Endothelial cell (in vitro differentiated cells): Measurements from ENCODE around the gene CAPZB. TPM values are rescaled to one million over a fixed set of nuclear protein-coding genes. Genes with fewer than 3 reads are reported as not detected.
"Not testable (repeated sequence)": the region's sequence is repeated elsewhere in the genome, so short reads cannot be mapped to it uniquely, and the experiment has no call there.

ENCODE experiments used
- DNase-seq: peaks from one replicate; pipeline ENCODE4 v3.0.0; 2021; ENCODE audit warnings: low spot score
- H3K27ac Mint-ChIP-seq: one replicate; pipeline ENCODE4 v1.8.0; 2021; ENCODE audit warnings: mixed read lengths, inconsistent platforms; ENCODE audit not compliant: unreplicated experiment
- H3K27me3 Mint-ChIP-seq: one replicate; pipeline ENCODE4 v1.8.0; 2021; ENCODE audit warnings: mild to moderate bottlenecking, moderate library complexity, mixed read lengths, inconsistent platforms; ENCODE audit not compliant: unreplicated experiment
- H3K36me3 Mint-ChIP-seq: one replicate; pipeline ENCODE4 v1.8.0; 2021; ENCODE audit warnings: mild to moderate bottlenecking, low read depth, mixed read lengths, inconsistent platforms; ENCODE audit not compliant: unreplicated experiment
- H3K4me1 Mint-ChIP-seq: one replicate; pipeline ENCODE4 v1.8.0; 2021; ENCODE audit warnings: mild to moderate bottlenecking, mixed read lengths, inconsistent platforms; ENCODE audit not compliant: unreplicated experiment
- H3K4me3 Mint-ChIP-seq: one replicate; pipeline ENCODE4 v1.8.0; 2021; ENCODE audit warnings: mild to moderate bottlenecking, mixed read lengths, inconsistent platforms; ENCODE audit not compliant: unreplicated experiment
- H3K9me3 Mint-ChIP-seq: one replicate; pipeline ENCODE4 v1.8.0; 2021; ENCODE audit warnings: mixed read lengths, inconsistent platforms; ENCODE audit not compliant: unreplicated experiment
- total RNA-seq: library from RNA; stranded (reverse); fragmentation: NEBNext Ultra II Directional; extraction: Animal tissue kit (Norgen Biotek cat#: 25700); gene quantifications from one replicate; pipeline ENCODE4 v1.2.1, GENCODE V29; 2021; ENCODE audit not compliant: unreplicated experiment
- TF ChIP-seq, protein P1 (sequence below): fragments of 200-600 bp; sonication (generic); IDR thresholded peaks from one replicate; pipeline ENCODE4 v1.5.0; 2021; ENCODE audit warnings: antibody characterized with exemption; ENCODE audit not compliant: unreplicated experiment

CAPZB gene
- total RNA-seq, 1 donor from 2014 or later: 414 TPM

DNA sequence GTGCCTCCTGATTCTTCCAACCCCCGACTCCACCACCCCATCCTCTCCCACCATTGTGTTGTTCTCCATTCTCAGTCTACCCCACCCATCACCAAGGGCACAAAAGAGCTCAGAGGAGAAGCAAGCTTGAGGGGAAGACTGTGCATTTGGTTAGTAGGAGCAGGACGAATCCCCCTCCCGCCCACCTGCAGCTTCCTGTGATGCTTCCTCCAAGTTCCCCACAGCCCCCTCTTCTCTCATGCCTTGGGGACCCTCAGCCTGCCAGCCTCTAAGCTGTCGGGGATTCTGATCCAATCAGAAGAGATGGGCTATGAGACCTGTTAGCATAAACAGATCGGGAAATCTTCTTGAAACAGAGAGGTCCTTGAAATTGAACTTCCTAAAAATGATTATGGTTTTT is 22.2 kb upstream of the CAPZB start:
- DNase-seq: no peak

DNA sequence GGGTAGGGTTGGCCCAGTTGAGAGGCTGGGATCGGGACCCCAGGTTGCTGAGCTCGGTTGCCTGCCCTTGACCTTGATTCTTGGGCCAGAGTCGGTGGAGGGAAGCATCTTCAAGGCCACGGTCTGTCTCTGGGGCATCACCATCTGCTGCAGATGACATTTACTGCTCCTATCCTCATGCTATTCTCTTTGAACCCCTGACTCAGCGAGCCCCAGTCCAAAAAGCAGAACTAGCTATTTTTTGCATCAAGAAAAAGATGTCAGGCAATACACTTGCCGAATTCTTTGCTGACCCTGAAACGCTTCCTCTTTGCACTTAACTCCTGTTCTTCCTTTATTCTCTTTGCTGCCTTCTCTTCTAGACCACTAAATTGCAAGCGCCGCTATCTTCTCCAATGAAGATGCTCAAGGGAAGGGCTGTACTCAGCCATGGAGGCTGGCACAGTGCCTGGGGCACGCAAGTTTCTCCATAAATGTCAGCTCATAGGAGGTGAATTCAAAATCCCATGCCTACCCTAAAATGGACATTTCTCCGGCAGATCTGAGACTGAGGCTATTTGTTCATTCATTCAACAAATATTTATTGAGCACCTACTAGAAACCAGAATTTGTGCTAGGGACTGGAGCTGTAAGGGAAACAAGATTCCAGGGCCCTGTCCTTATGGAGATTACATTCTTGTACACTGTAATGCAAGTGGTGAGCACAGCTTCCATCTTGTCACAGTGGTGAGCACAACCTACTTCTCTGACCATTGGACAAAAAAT is 20.5 kb upstream of the CAPZB start:
- Mint-ChIP-seq H3K27ac (no peak overlapping the region), H3K4me3 (no peak overlapping the region), H3K27me3 (no peaks in the 10 kb centered on the region), H3K9me3 (no peaks in the 10 kb centered on the region), H3K36me3 (no peaks in the 10 kb centered on the region), H3K4me1 (no peaks in the 10 kb centered on the region)
- TF ChIP-seq, protein P1, sequence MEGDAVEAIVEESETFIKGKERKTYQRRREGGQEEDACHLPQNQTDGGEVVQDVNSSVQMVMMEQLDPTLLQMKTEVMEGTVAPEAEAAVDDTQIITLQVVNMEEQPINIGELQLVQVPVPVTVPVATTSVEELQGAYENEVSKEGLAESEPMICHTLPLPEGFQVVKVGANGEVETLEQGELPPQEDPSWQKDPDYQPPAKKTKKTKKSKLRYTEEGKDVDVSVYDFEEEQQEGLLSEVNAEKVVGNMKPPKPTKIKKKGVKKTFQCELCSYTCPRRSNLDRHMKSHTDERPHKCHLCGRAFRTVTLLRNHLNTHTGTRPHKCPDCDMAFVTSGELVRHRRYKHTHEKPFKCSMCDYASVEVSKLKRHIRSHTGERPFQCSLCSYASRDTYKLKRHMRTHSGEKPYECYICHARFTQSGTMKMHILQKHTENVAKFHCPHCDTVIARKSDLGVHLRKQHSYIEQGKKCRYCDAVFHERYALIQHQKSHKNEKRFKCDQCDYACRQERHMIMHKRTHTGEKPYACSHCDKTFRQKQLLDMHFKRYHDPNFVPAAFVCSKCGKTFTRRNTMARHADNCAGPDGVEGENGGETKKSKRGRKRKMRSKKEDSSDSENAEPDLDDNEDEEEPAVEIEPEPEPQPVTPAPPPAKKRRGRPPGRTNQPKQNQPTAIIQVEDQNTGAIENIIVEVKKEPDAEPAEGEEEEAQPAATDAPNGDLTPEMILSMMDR: no peak
- no peak for DNase-seq

More for the DNA sequence above, 22.2 kb upstream of the CAPZB start:
- Mint-ChIP-seq H3K36me3 (no peaks in the 10 kb centered on the region), H3K4me1 (no peaks in the 10 kb centered on the region), H3K27ac (no peak overlapping the region), H3K9me3 (no peaks in the 10 kb centered on the region), H3K4me3 (no peak overlapping the region), H3K27me3 (no peaks in the 10 kb centered on the region)
- TF ChIP-seq, protein P1: no peak

DNA sequence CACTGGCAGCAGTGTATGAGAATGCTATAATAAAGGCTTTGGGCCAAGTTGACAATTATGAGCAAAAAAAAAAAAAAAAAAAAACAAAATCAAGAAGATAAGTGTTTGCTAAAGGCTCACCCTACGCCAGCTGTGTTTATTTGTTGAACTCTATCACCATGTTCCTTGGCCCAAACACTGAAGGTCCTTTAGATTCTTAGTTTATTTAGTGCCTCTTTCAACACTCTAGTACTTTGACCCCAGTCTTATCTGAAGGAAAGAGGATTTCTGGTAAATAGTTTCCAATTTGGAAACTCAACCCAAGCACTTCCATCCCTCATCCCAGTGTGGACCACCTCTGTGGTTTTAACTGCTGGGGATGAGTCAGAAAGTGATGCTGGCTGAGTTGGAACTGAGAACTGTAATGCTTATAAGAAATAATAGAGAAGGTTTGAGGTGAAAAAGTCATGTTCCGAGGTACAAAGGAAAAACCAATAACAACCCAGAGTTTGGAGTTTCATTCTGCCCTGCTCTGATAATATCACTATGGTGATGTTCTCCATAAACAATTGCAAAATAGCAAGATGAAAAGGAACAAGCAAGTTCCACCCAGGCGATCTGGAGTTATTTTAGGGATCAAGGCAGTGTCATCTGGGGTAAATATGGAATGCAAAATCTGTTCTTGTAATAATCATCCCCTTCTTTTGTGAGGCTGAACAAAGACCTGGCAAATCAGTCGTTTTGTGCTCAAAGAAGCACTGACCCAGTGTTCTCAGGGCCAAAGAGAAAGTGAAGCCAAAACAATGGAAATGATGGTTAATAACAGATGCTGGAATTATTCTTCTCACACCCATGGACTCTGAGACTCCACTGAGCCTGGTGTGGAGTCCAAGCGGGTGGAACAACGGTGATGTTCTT is 19.7 kb upstream of the CAPZB start:
- Mint-ChIP-seq H3K9me3 (no peaks in the 10 kb centered on the region), H3K36me3 (no peaks in the 10 kb centered on the region), H3K27ac (no peak overlapping the region), H3K27me3 (peaks cover 1% of the 10 kb centered on the region), H3K4me3 (no peak overlapping the region), H3K4me1 (no peaks in the 10 kb centered on the region)
- DNase-seq: no peak
- TF ChIP-seq, protein P1: no peak

DNA sequence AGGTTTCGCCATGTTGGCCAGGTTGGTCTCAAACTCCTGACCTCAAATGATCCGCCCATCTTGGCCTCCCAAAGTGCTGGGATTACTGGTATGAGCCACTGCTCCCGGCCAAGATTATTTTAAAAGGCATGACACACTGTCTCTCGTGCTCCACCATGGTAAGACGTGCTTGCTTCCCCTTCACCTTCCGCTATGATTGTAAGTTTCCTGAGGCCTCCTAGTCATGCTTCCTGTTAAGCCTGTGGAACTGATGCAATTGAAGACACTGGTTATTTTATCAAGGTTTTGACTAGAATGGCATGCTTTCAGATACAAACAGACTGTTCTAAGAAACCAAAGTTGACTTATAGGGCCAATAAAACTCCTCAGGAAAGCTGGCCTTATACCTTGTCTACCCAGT is 16.9 kb upstream of the CAPZB start:
- DNase-seq, H3K4me3 Mint-ChIP-seq, H3K36me3 Mint-ChIP-seq, H3K9me3 Mint-ChIP-seq, H3K4me1 Mint-ChIP-seq, H3K27me3 Mint-ChIP-seq, H3K27ac Mint-ChIP-seq: not testable (repeated sequence)

DNA sequence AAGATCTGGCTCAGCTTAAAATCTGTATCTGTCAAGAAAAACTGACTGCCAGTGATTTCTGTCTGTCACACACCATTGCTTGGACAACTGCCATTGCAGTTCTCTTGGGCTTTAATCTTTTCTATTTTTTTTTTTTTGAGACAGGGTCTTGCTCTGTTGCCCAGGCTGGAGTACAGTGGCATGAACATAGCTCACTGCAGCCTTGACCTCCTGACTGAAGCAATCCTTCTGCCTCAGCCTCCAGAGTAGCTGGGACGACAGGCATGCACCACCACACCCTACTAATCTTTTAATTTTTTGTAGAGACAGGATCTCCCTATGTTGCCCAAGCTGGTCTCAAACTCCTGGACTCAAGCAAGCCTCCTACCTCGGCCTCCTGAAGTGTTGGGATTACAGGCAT is 14.5 kb upstream of the CAPZB start:
- not testable (repeated sequence) for H3K36me3 Mint-ChIP-seq, H3K4me1 Mint-ChIP-seq, H3K4me3 Mint-ChIP-seq, H3K9me3 Mint-ChIP-seq, DNase-seq, H3K27ac Mint-ChIP-seq, H3K27me3 Mint-ChIP-seq

DNA sequence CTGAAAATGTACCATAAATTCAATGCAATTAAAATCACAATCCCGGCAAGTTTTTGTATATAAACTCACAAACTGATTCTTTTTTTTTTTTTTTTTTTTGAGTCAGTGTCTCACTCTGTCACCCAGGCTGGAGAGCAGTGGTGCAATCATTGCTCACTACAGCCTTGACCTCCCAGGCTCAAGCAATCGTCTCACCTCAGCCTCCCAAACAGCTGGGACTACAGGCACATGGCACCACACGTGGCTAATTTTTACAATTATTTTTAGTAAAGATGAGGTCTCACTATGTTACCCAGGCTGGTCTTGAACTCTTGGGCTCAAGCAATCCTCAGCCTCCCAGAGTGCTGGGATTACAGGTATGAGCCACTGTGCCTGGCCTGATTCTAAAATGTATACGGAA is 12.1 kb upstream of the CAPZB start:
- H3K27ac Mint-ChIP-seq, H3K36me3 Mint-ChIP-seq, H3K9me3 Mint-ChIP-seq, H3K4me3 Mint-ChIP-seq, H3K4me1 Mint-ChIP-seq, DNase-seq, H3K27me3 Mint-ChIP-seq: not testable (repeated sequence)
